Endothelial cell (in vitro differentiated cells): Measurements from ENCODE around the gene NGEF. TPM values are rescaled to one million over a fixed set of nuclear protein-coding genes. Genes with fewer than 3 reads are reported as not detected.

Experiments used
- DNase-seq: peaks from one replicate; pipeline ENCODE4 v3.0.0; 2021; ENCODE audit warnings: low spot score
- H3K27ac Mint-ChIP-seq: one replicate; pipeline ENCODE4 v1.8.0; 2021; ENCODE audit warnings: mixed read lengths, inconsistent platforms; ENCODE audit not compliant: unreplicated experiment
- H3K27me3 Mint-ChIP-seq: one replicate; pipeline ENCODE4 v1.8.0; 2021; ENCODE audit warnings: mild to moderate bottlenecking, moderate library complexity, mixed read lengths, inconsistent platforms; ENCODE audit not compliant: unreplicated experiment
- H3K36me3 Mint-ChIP-seq: one replicate; pipeline ENCODE4 v1.8.0; 2021; ENCODE audit warnings: mild to moderate bottlenecking, low read depth, mixed read lengths, inconsistent platforms; ENCODE audit not compliant: unreplicated experiment
- H3K4me1 Mint-ChIP-seq: one replicate; pipeline ENCODE4 v1.8.0; 2021; ENCODE audit warnings: mild to moderate bottlenecking, mixed read lengths, inconsistent platforms; ENCODE audit not compliant: unreplicated experiment
- H3K4me3 Mint-ChIP-seq: one replicate; pipeline ENCODE4 v1.8.0; 2021; ENCODE audit warnings: mild to moderate bottlenecking, mixed read lengths, inconsistent platforms; ENCODE audit not compliant: unreplicated experiment
- H3K9me3 Mint-ChIP-seq: one replicate; pipeline ENCODE4 v1.8.0; 2021; ENCODE audit warnings: mixed read lengths, inconsistent platforms; ENCODE audit not compliant: unreplicated experiment
- total RNA-seq: library from RNA; stranded (reverse); fragmentation: NEBNext Ultra II Directional; extraction: Animal tissue kit (Norgen Biotek cat#: 25700); gene quantifications from one replicate; pipeline ENCODE4 v1.2.1, GENCODE V29; 2021; ENCODE audit not compliant: unreplicated experiment
- TF ChIP-seq, protein P1 (sequence below): fragments of 200-600 bp; sonication (generic); IDR thresholded peaks from one replicate; pipeline ENCODE4 v1.5.0; 2021; ENCODE audit warnings: antibody characterized with exemption; ENCODE audit not compliant: unreplicated experiment

NGEF gene
- total RNA-seq, 1 donor from 2014 or later, result 1.4 TPM

GRCh38 chr2:232981356-232981755, 31.7 kb downstream of the NGEF start:
- no peaks in the 10 kb centered on the region for H3K27me3 Mint-ChIP-seq
- H3K36me3 Mint-ChIP-seq, result no peaks in the 10 kb centered on the region
- H3K9me3 Mint-ChIP-seq, result no peaks in the 10 kb centered on the region
- H3K4me1 Mint-ChIP-seq, result peaks cover 3% of the 10 kb centered on the region
- no peak overlapping the region for H3K4me3 Mint-ChIP-seq
- TF ChIP-seq, protein P1, sequence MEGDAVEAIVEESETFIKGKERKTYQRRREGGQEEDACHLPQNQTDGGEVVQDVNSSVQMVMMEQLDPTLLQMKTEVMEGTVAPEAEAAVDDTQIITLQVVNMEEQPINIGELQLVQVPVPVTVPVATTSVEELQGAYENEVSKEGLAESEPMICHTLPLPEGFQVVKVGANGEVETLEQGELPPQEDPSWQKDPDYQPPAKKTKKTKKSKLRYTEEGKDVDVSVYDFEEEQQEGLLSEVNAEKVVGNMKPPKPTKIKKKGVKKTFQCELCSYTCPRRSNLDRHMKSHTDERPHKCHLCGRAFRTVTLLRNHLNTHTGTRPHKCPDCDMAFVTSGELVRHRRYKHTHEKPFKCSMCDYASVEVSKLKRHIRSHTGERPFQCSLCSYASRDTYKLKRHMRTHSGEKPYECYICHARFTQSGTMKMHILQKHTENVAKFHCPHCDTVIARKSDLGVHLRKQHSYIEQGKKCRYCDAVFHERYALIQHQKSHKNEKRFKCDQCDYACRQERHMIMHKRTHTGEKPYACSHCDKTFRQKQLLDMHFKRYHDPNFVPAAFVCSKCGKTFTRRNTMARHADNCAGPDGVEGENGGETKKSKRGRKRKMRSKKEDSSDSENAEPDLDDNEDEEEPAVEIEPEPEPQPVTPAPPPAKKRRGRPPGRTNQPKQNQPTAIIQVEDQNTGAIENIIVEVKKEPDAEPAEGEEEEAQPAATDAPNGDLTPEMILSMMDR, result no peak
- H3K27ac Mint-ChIP-seq, result no peak overlapping the region
- DNase-seq, result no peak

- TF ChIP-seq, protein P1, result no peak
- no peaks in the 10 kb centered on the region for H3K36me3 Mint-ChIP-seq
- no peaks in the 10 kb centered on the region for H3K27me3 Mint-ChIP-seq
- H3K27ac Mint-ChIP-seq, result no peak overlapping the region
- H3K4me3 Mint-ChIP-seq, result no peak overlapping the region
- H3K4me1 Mint-ChIP-seq, result peaks cover 3% of the 10 kb centered on the region
- no peak for DNase-seq
- no peaks in the 10 kb centered on the region for H3K9me3 Mint-ChIP-seq
Observed at GRCh38 chr2:232980683-232981082, 32.4 kb downstream of the NGEF start.

- no peaks in the 10 kb centered on the region for H3K9me3 Mint-ChIP-seq
- H3K36me3 Mint-ChIP-seq, result no peaks in the 10 kb centered on the region
- H3K4me3 Mint-ChIP-seq, result no peak overlapping the region
- H3K27ac Mint-ChIP-seq, result no peak overlapping the region
- DNase-seq, result no peak
- H3K4me1 Mint-ChIP-seq, result peaks cover 3% of the 10 kb centered on the region
- TF ChIP-seq, protein P1, result no peak
- no peaks in the 10 kb centered on the region for H3K27me3 Mint-ChIP-seq
Observed at GRCh38 chr2:232979871-232980461, 33.1 kb downstream of the NGEF start.

- Mint-ChIP-seq H3K4me1 (no peaks in the 10 kb centered on the region), H3K27ac (no peak overlapping the region), H3K27me3 (peaks cover 4% of the 10 kb centered on the region), H3K4me3 (no peak overlapping the region), H3K9me3 (no peaks in the 10 kb centered on the region), H3K36me3 (no peaks in the 10 kb centered on the region)
- no peak for DNase-seq
- TF ChIP-seq, protein P1, result no peak
Observed at GRCh38 chr2:232977438-232977971, 35.6 kb downstream of the NGEF start.

GRCh38 chr2:232976666-232977437, 36.2 kb downstream of the NGEF start:
- no peaks in the 10 kb centered on the region for H3K36me3 Mint-ChIP-seq
- H3K27me3 Mint-ChIP-seq, result peaks cover 4% of the 10 kb centered on the region
- H3K4me1 Mint-ChIP-seq, result no peaks in the 10 kb centered on the region
- H3K9me3 Mint-ChIP-seq, result no peaks in the 10 kb centered on the region
- TF ChIP-seq, protein P1, result no peak
- DNase-seq, result no peak
- no peak overlapping the region for H3K27ac Mint-ChIP-seq
- H3K4me3 Mint-ChIP-seq, result no peak overlapping the region
